Keratinocyte (primary cell): Measurements from ENCODE around the gene CEBPG. TPM values are rescaled to one million over a fixed set of nuclear protein-coding genes. Genes with fewer than 3 reads are reported as not detected.

ENCODE experiments used
- DNase-seq: peaks from one replicate; pipeline ENCODE4 v3.0.0-alpha.2; 2011; ENCODE audit warnings: low read depth, missing footprints, low spot score
- FAIRE-seq: peaks from 2 replicates; lab custom pipeline; 2011; peaks lifted over from hg19 to GRCh38; lab: Jason Lieb, UNC
- H2AFZ ChIP-seq: 2 replicates; pipeline ENCODE4 v1.6.0; 2012; ENCODE audit warnings: low read length, control low read depth, inconsistent platforms; ENCODE audit not compliant: control insufficient read depth
- H3K27ac ChIP-seq: 2 replicates; pipeline ENCODE4 v1.5.1; 2011; ENCODE audit warnings: low read length; ENCODE audit not compliant: control insufficient read depth, insufficient read depth
- H3K27me3 ChIP-seq: 3 replicates; pipeline ENCODE4 v1.6.0; 2011; ENCODE audit warnings: low read length; ENCODE audit not compliant: control insufficient read depth, insufficient read depth; ENCODE audit errors: extremely low read depth
- H3K36me3 ChIP-seq, 2 experiments: 2 replicates in 1 of 2; 3 replicates in 1 of 2; pipeline ENCODE4 v1.5.1; 2011; ENCODE audit warnings: low read length in 2 of 2, mild to moderate bottlenecking in 1 of 2; ENCODE audit not compliant: control insufficient read depth in 2 of 2, insufficient read depth in 2 of 2; ENCODE audit errors: extremely low read depth in 1 of 2
- H3K4me1 ChIP-seq: 3 replicates; pipeline ENCODE4 v1.5.1; 2011; ENCODE audit warnings: low read length; ENCODE audit not compliant: control insufficient read depth, insufficient read depth; ENCODE audit errors: extremely low read depth
- H3K4me2 ChIP-seq: 3 replicates; pipeline ENCODE4 v1.6.0; 2011; ENCODE audit warnings: low read depth, low read length; ENCODE audit not compliant: control insufficient read depth, insufficient read depth; ENCODE audit errors: extremely low read depth
- H3K4me3 ChIP-seq, 3 experiments: fragments of 200-600 bp in 1 of 3; sonication (generic) in 1 of 3; 2 replicates in 2 of 3; 3 replicates in 1 of 3; pipeline ENCODE4 v1.5.1; 2011 to 2016; ENCODE audit warnings: low read length in 3 of 3, mild to moderate bottlenecking in 3 of 3, control low read depth in 2 of 3, inconsistent platforms in 1 of 3, low read depth in 1 of 3, mixed read lengths in 1 of 3, mixed run types in 1 of 3, moderate library complexity in 1 of 3; ENCODE audit not compliant: control insufficient read depth in 2 of 3, insufficient read depth in 2 of 3; ENCODE audit errors: extremely low read depth in 1 of 3
- H3K79me2 ChIP-seq: 2 replicates; pipeline ENCODE4 v1.6.0; 2012; ENCODE audit warnings: low read length; ENCODE audit not compliant: control insufficient read depth, insufficient read depth
- H3K9ac ChIP-seq: 3 replicates; pipeline ENCODE4 v1.6.0; 2011; ENCODE audit warnings: low read length; ENCODE audit not compliant: control insufficient read depth, insufficient read depth; ENCODE audit errors: extremely low read depth
- H3K9me1 ChIP-seq: 3 replicates; pipeline ENCODE4 v1.6.0; 2011; ENCODE audit warnings: low read length; ENCODE audit not compliant: control insufficient read depth, insufficient read depth; ENCODE audit errors: extremely low read depth
- H3K9me3 ChIP-seq: 2 replicates; pipeline ENCODE4 v1.5.1; 2012; ENCODE audit warnings: low read depth, low read length; ENCODE audit not compliant: control insufficient read depth
- H4K20me1 ChIP-seq: 3 replicates; pipeline ENCODE4 v1.6.0; 2011; ENCODE audit warnings: low read length; ENCODE audit not compliant: control insufficient read depth, insufficient read depth; ENCODE audit errors: extremely low read depth
- EZH2 ChIP-seq: IDR thresholded peaks from one replicate; pipeline ENCODE4 v1.6.1; 2012; ENCODE audit warnings: inconsistent platforms, mild to moderate bottlenecking, low read length, moderate library complexity
- dilution Hi-C: fragments of 300-500 bp; cut with MboI; formaldehyde crosslinking; loops from one replicate; pipeline ENCODE4 v1.7.0; 2020; ENCODE audit warnings: low sequenced_read_pairs; ENCODE audit not compliant: extremely low pct_ligation_motif_present
- polyA plus RNA-seq, 5 experiments: library from polyadenylated mRNA; depleted of rRNA in 3 of 5; stranded (reverse) in 3 of 5; stranded (forward) in 1 of 5; unstranded in 1 of 5; fragments of >200 nt; gene quantifications; 1 replicate in 1 of 5; 2 replicates in 3 of 5; 3 replicates in 1 of 5; pipeline versions ENCODE4 v1.2.1 to v1.2.3, GENCODE V29; 2011 to 2012; ENCODE audit warnings: missing spikeins in 2 of 5, low read depth in 1 of 5, low replicate concordance in 1 of 5
- TF ChIP-seq, protein P1 (sequence below), 3 experiments: IDR thresholded peaks in 1 of 3; conservative IDR thresholded peaks in 1 of 3; optimal IDR thresholded peaks in 1 of 3; 2 replicates in 2 of 3; 3 replicates in 1 of 3; pipeline versions ENCODE3 to v1.5.1; 2011; ENCODE audit warnings: low read length in 3 of 3, mild to moderate bottlenecking in 3 of 3, moderate library complexity in 2 of 3, control low read depth in 1 of 3, inconsistent platforms in 1 of 3; ENCODE audit not compliant: insufficient read depth in 2 of 3; ENCODE audit errors: extremely low read depth in 1 of 3

The CEBPG gene
- polyA plus RNA-seq, 1 donor (not counting 4 experiments of a cell fraction or from before 2014, with no cell fraction given) = 31.9 TPM

GRCh38 chr19:33391631-33392249 is 18.2 kb downstream of the CEBPG start:
- Histone ChIP-seq H3K9me1 (no peaks in the 10 kb centered on the region), H3K27me3 (no peaks in the 10 kb centered on the region), H3K4me1 (peaks cover 11% of the 10 kb centered on the region), H3K4me2 (no peak overlapping the region), H3K27ac (no peak overlapping the region), H3K36me3 (peaks cover 0 to 3% of the 10 kb centered on the region in 2 experiments), H2AFZ (no peak overlapping the region), H3K9me3 (no peaks in the 10 kb centered on the region), H3K4me3 (no peak overlapping the region), H3K79me2 (peaks cover 2% of the 10 kb centered on the region), H3K9ac (no peak overlapping the region), H4K20me1 (peaks cover 6% of the 10 kb centered on the region)
- dilution Hi-C loops = no loop called here
- DNase-seq (no peak), FAIRE-seq (no peak)
- TF ChIP-seq, protein P1, sequence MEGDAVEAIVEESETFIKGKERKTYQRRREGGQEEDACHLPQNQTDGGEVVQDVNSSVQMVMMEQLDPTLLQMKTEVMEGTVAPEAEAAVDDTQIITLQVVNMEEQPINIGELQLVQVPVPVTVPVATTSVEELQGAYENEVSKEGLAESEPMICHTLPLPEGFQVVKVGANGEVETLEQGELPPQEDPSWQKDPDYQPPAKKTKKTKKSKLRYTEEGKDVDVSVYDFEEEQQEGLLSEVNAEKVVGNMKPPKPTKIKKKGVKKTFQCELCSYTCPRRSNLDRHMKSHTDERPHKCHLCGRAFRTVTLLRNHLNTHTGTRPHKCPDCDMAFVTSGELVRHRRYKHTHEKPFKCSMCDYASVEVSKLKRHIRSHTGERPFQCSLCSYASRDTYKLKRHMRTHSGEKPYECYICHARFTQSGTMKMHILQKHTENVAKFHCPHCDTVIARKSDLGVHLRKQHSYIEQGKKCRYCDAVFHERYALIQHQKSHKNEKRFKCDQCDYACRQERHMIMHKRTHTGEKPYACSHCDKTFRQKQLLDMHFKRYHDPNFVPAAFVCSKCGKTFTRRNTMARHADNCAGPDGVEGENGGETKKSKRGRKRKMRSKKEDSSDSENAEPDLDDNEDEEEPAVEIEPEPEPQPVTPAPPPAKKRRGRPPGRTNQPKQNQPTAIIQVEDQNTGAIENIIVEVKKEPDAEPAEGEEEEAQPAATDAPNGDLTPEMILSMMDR (optimal IDR thresholded peaks at IDR 0.05 in 1 of 3, IDR thresholded peaks at IDR 0.05 in 1 of 3, conservative IDR thresholded peaks at IDR 0.05 in 1 of 3; ENCODE audit: extremely low read depth in 1 of 3, insufficient read depth in 2 of 3, low read length in 3 of 3) = no peak
- no peak for TF ChIP-seq EZH2

DNA sequence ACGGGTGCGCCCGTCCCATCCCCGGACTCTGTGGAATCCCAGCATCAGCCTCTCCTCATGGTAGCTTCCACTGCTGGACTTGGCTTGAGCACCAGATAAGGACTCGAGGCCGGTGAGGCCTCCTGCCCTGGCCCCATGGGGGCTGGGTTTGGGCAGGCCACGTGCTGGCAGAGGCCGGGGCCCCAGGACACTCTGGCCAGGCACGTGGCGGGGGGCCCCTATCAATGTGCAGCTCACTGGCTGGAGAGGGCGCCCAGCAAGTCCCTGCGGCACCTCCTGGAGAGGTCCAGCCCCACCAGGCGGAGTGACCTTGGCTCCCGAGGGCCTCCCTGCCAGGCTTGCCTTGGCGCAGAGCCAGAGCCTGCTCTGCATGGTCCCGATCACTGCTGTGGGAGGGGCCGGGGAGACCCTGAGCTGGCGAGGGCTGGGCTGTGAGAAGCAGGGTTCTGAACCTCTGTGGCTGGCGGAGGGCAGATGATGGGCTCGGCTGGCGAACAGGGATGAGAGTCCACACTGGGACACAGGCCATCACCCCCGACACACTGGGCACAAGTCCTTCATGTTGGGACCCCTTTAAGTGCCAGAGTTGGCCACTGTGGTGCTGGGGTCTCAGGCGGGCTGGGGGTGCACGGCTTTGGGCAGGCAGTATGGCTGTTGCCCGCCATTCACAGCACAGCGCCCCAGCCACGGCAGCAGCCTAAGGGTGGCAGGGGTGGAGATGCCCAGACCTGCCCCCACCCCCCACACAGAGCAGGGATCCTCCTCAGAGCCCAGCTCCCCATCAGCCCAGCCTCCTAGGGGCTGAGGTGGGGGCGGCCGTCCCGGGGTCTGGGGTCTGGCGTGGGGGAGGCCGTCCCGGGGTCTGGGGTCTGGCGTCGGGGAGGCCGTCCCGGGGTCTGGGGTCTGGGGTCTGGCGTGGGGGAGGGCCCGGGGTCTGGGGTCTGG is 19.1 kb downstream of the CEBPG start:
- dilution Hi-C loops = no loop called here
- H4K20me1 ChIP-seq = peaks cover 3% of the 10 kb centered on the region

More for the DNA sequence above, 19.1 kb downstream of the CEBPG start:
- Histone ChIP-seq H3K9me3 (no peaks in the 10 kb centered on the region), H3K9me1 (no peaks in the 10 kb centered on the region), H3K27ac (no peak overlapping the region), H2AFZ (no peak overlapping the region), H3K79me2 (peaks cover 2% of the 10 kb centered on the region), H3K4me2 (no peak overlapping the region), H3K36me3 (peaks cover 0 to 2% of the 10 kb centered on the region in 2 experiments), H3K4me3 (no peak overlapping the region), H3K9ac (no peak overlapping the region), H3K4me1 (peaks cover 11% of the 10 kb centered on the region), H3K27me3 (no peaks in the 10 kb centered on the region)
- FAIRE-seq (no peak), DNase-seq (no peak)
- TF ChIP-seq EZH2 = no peak
- TF ChIP-seq, protein P1 (optimal IDR thresholded peaks at IDR 0.05 in 1 of 3, IDR thresholded peaks at IDR 0.05 in 1 of 3, conservative IDR thresholded peaks at IDR 0.05 in 1 of 3; ENCODE audit: extremely low read depth in 1 of 3, insufficient read depth in 2 of 3, low read length in 3 of 3) = no peak
